Coronary artery (tissue), 2 donors: Measurements from ENCODE around the gene RAB7B.
"Not testable (repeated sequence)": the region's sequence is repeated elsewhere in the genome, so short reads cannot be mapped to it uniquely, and the experiment has no call there.

ENCODE experiments used
- DNase-seq: peaks from one replicate; pipeline ENCODE4 v3.0.0-alpha.2; 2017; ENCODE audit warnings: low spot score
- H3K27ac ChIP-seq, 2 donors: fragments of 200-600 bp; sonication (generic); one replicate each; pipeline ENCODE4 v1.5.1; 2016 to 2019
- H3K4me3 ChIP-seq: fragments of 200-600 bp; sonication (generic); 2 replicates; pipeline ENCODE4 v1.5.1; 2016; ENCODE audit warnings: mild to moderate bottlenecking, moderate library complexity
- TF ChIP-seq, protein P1 (sequence below): fragments of 200-600 bp; sonication (generic); IDR thresholded peaks from one replicate; pipeline ENCODE4 v1.5.1; 2019; ENCODE audit warnings: antibody characterized with exemption

The RAB7B gene, protein sequence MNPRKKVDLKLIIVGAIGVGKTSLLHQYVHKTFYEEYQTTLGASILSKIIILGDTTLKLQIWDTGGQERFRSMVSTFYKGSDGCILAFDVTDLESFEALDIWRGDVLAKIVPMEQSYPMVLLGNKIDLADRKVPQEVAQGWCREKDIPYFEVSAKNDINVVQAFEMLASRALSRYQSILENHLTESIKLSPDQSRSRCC

DNA sequence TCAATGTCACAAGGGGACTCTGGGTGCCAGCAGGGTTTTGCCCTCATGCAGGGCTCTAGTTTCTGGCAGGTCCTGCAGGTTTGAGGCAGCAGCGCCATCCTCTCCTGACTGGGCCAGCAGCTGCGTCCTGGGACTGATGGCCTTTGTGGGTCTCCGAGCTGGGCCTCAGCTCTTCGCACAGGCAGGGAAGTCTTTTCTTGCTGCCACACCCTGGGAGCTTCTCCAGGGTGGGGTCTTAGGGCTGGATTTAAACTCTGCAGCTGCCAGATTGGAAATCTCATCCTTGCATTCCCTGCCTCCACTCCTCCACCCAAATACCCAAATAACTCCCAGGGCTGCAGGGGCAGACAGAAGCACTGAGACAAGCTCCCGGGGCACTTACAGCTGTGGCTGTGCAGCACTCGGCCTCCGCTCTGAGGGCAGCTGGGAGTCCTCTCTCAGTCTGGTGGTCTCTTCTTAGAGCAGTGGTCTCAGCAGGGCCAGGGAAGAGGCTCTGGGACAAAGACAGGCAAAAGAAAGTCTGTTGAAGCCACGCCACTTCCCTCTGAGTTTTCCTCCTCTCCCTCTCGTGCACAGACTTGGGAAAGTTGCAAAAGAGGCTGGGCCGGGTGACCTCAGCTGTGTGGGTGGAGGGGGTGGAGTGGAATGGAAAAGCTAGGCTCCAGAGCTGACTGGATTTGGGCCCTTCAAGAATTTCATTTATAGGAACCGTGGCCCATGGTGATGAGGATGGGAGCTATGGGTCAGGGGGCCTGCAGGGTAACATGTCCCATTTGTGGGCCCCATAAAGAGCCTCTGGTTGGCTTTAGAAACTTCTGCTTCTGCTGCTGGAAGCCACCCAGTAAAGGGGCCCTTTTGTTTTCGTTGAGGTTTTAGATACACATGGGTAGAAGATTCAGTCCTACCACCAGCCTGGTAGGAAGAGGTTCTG, at the start of gene RAB7B:
RAB7B (minus strand) TSS at position 525 of the 931 bp plus-strand sequence. CDS start 9,260 bp downstream, outside the sequence.
- peak within 1 kb of the TSS; percentile 79 to 84 for H3K27ac ChIP-seq
- peak within 1 kb of the TSS; percentile 65 for H3K4me3 ChIP-seq
- TF ChIP-seq, protein P1, sequence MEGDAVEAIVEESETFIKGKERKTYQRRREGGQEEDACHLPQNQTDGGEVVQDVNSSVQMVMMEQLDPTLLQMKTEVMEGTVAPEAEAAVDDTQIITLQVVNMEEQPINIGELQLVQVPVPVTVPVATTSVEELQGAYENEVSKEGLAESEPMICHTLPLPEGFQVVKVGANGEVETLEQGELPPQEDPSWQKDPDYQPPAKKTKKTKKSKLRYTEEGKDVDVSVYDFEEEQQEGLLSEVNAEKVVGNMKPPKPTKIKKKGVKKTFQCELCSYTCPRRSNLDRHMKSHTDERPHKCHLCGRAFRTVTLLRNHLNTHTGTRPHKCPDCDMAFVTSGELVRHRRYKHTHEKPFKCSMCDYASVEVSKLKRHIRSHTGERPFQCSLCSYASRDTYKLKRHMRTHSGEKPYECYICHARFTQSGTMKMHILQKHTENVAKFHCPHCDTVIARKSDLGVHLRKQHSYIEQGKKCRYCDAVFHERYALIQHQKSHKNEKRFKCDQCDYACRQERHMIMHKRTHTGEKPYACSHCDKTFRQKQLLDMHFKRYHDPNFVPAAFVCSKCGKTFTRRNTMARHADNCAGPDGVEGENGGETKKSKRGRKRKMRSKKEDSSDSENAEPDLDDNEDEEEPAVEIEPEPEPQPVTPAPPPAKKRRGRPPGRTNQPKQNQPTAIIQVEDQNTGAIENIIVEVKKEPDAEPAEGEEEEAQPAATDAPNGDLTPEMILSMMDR = no peak
- DNase-seq = peak; percentile 84

DNA sequence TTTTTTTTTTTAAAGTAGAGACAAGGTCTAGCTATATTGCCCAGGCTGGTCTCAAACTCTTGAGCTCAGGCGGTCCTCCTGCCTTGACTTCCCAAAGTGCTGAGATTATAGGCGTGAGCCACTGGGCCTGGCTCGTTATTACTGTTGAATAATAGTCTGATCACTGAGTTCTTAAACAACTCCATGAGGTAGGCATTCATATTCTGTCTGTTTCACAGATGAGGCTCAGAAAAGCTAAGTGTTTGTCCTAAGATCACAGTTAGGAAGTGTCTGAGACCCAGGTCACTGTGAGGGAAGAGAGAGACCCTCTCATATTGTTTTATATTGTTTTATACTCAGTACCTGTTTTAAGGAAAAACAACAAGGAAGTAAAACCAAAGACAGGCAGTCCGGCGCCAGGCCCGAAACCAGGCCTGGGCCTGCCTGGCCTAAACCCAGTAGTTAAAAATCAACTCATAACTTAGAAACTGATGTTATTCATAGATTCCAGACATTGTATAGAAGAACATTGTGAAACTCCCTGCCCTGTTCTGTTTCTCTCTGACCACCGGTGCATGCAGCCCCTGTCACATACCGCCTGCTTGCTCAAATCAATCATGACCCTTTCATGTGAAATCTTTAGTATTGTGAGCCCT, 49.2 kb upstream of the RAB7B start:
- DNase-seq, H3K27ac ChIP-seq, H3K4me3 ChIP-seq: not testable (repeated sequence)

DNA sequence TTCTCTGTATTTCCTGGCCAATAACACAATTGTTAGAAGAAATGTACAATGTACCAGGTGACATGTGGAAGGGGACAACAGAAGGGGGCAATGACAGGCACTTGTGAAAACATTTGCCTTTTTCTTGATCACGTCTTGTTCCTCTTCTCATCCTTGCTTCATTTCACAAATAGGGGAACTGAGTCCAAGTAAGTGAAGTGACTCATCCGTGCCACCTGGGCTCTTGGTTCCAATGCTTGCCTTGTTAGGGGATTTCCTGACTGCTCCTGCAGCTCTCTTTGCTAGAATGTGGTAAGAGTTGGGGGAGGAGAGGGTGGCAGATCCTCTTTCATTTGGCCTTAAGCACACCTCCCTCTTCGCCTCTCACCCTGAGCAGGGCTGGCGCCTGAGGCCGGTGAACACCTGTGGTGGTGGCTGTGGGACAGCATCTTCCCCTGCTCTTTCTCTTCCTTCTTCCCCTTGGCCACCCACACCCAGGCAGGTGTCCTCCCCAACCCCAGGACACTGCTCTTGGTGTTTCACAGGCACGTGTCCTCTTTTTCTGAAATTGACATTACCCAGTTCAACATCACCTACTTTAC, 47.5 kb upstream of the RAB7B start:
- no peak overlapping the region for H3K4me3 ChIP-seq
- TF ChIP-seq, protein P1 = no peak
- no peak overlapping the region for H3K27ac ChIP-seq
- no peak for DNase-seq

DNA sequence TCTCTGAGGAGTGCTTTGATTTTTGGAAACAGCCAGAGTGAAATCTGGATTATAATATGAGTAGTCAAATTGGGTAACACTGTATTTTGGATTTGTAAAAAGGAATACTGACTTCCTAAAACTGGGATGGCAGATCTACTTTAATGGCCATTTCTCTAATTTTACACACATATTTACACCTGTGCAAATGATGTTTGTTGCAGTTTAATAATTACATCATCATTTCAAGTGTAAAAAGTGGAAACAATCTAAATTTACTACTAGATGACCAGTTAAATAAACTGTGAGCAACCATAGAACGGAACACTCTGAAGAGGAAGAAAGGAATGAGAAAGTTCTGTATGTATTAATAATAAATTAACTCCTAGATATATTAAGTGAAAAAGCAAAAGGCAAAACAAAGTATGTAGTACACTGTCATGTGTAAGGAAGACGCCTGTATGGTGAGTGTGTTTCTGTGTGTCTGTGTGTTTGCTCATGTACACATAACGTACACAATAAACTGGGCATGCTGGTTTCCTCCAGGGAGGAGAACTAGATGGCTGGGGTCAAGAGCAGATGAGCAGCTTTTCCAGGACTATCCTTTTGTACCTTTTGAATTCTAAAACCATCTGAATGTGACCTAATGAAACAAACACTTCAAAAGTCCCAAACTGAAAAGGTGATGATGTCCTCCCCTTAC, 46.9 kb upstream of the RAB7B start:
- no peak for DNase-seq
- Histone ChIP-seq H3K4me3 (no peak overlapping the region), H3K27ac (no peak overlapping the region)
- TF ChIP-seq, protein P1 = no peak

DNA sequence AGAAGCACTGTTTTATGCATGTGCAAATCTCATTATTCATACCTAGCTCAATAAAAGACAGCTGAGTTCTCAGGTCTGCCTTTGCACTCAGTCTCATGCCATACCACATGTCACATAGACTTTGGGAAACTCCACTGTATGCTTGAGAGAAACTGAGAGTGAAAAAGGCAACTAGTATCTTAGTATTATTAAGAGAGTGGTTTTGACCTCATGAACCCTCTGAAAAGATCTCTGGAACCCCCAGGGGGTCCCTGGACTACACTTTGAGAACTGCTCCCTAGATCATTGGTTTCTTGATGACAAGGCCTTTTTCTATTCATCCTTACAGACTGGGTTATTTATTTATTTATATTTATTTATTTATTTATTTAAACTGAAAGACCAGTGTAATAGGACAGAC, 46.1 kb upstream of the RAB7B start:
- TF ChIP-seq, protein P1 = no peak
- Histone ChIP-seq H3K27ac (no peak overlapping the region), H3K4me3 (no peak overlapping the region)
- no peak for DNase-seq

DNA sequence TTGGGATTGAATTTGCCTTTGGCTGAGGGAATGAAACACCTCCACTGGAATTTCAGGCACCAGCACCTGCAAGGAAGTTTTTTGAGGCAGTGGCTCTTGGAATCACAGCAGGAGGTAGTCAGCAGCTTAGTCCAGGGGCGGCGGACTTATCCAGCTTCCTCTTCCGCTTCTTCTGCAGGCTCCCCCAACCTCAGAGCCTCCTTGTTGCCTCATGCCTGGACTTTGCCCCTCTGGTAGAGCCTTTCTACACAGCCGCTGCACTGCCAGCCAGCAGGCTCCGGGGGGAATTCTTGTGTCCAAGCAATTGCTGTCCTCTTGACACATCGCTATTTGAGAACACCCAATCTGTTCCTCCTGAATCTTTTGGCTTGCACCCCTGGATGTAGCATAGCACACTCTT, 45.4 kb upstream of the RAB7B start:
- Histone ChIP-seq H3K27ac (no peak overlapping the region), H3K4me3 (no peak overlapping the region)
- DNase-seq = no peak
- TF ChIP-seq, protein P1 = no peak

DNA sequence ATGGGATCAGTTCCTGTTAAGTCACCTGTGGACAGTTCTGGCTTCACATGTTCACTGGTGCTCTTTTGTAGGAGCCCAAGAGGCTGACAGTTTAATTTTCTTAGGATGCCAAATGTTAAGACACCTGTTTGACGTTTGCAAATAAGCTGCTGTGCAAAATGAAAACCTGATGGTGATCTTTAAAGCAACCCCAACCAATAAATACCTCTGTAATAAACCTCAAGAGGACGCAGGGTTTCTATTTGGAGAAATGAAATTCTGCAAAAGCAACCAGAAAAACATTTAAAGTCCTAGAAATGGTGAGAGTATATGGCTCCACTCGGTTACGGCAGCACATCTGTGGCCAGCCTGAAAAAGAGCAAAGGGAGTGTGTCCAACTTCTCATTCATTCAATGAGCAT, 44.1 kb upstream of the RAB7B start:
- TF ChIP-seq, protein P1 = no peak
- no peak for DNase-seq
- no peak overlapping the region for H3K27ac ChIP-seq
- no peak overlapping the region for H3K4me3 ChIP-seq
